ENCODE data around the gene YIPF3.
"Not testable (repeated sequence)": the region's sequence is repeated elsewhere in the genome, so short reads cannot be mapped to it uniquely, and the experiment has no call there.

The YIPF3 gene

GRCh38 chr6:43503443-43503842, 13.3 kb downstream of the YIPF3 start:
- TF ChIP-seq CTCF (IDR thresholded peaks at IDR 0.05; ENCODE audit: borderline replicate concordance, insufficient read depth, low read depth, low read length), result no peak
- no peak overlapping the region for H3K4me3 ChIP-seq (ENCODE audit: low read depth, low read length)

GRCh38 chr6:43502666-43503065, 14.1 kb downstream of the YIPF3 start:
- no peak for TF ChIP-seq CTCF (IDR thresholded peaks at IDR 0.05; ENCODE audit: borderline replicate concordance, insufficient read depth, low read depth, low read length)
- no peak overlapping the region for H3K4me3 ChIP-seq (ENCODE audit: low read depth, low read length)

- H3K4me3 ChIP-seq (ENCODE audit: low read depth, low read length), result no peak overlapping the region
- TF ChIP-seq CTCF (IDR thresholded peaks at IDR 0.05; ENCODE audit: borderline replicate concordance, insufficient read depth, low read depth, low read length), result no peak
These were observed 15.8 kb downstream of the YIPF3 start for GRCh38 chr6:43500921-43501320.

GRCh38 chr6:43499028-43499815, 17.5 kb downstream of the YIPF3 start:
- no peak overlapping the region for H3K4me3 ChIP-seq (ENCODE audit: low read depth, low read length)
- no peak for TF ChIP-seq CTCF (IDR thresholded peaks at IDR 0.05; ENCODE audit: borderline replicate concordance, insufficient read depth, low read depth, low read length)

- not testable (repeated sequence) for H3K4me3 ChIP-seq (ENCODE audit: low read depth, low read length)
These were observed 18.4 kb downstream of the YIPF3 start for GRCh38 chr6:43498291-43498690.

- TF ChIP-seq CTCF (IDR thresholded peaks at IDR 0.05; ENCODE audit: borderline replicate concordance, insufficient read depth, low read depth, low read length), result no peak
- no peak overlapping the region for H3K4me3 ChIP-seq (ENCODE audit: low read depth, low read length)
These were observed 19.0 kb downstream of the YIPF3 start for GRCh38 chr6:43497689-43498088.

GRCh38 chr6:43497129-43497396, 19.7 kb downstream of the YIPF3 start:
- no peak for TF ChIP-seq CTCF (IDR thresholded peaks at IDR 0.05; ENCODE audit: borderline replicate concordance, insufficient read depth, low read depth, low read length)

More at GRCh38 chr6:43497129-43497396, 19.7 kb downstream of the YIPF3 start:
- H3K4me3 ChIP-seq (ENCODE audit: low read depth, low read length), result no peak overlapping the region
